Measurements from ENCODE around the gene PKD1L1. TPM values are rescaled to one million over a fixed set of nuclear protein-coding genes. Genes with fewer than 3 reads are reported as not detected.

PKD1L1 gene
- total RNA-seq, 1 donor from 2014 or later: 0.05 TPM

- no peak overlapping the region for H3K4me3 Mint-ChIP-seq (ENCODE audit: unreplicated experiment)
- H3K4me1 Mint-ChIP-seq (ENCODE audit: unreplicated experiment): peaks cover 37% of the 10 kb centered on the region
- peak; percentile 49 for DNase-seq (ENCODE audit: extremely low spot score, unreplicated experiment)
- TF ChIP-seq, protein P1, sequence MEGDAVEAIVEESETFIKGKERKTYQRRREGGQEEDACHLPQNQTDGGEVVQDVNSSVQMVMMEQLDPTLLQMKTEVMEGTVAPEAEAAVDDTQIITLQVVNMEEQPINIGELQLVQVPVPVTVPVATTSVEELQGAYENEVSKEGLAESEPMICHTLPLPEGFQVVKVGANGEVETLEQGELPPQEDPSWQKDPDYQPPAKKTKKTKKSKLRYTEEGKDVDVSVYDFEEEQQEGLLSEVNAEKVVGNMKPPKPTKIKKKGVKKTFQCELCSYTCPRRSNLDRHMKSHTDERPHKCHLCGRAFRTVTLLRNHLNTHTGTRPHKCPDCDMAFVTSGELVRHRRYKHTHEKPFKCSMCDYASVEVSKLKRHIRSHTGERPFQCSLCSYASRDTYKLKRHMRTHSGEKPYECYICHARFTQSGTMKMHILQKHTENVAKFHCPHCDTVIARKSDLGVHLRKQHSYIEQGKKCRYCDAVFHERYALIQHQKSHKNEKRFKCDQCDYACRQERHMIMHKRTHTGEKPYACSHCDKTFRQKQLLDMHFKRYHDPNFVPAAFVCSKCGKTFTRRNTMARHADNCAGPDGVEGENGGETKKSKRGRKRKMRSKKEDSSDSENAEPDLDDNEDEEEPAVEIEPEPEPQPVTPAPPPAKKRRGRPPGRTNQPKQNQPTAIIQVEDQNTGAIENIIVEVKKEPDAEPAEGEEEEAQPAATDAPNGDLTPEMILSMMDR (IDR thresholded peaks at IDR 0.05): no peak
- no peak overlapping the region for H3K27ac Mint-ChIP-seq (ENCODE audit: unreplicated experiment)
- H3K9me3 Mint-ChIP-seq (ENCODE audit: unreplicated experiment): no peaks in the 10 kb centered on the region
- no peaks in the 10 kb centered on the region for H3K36me3 Mint-ChIP-seq (ENCODE audit: unreplicated experiment)
- H3K27me3 Mint-ChIP-seq (ENCODE audit: unreplicated experiment): no peaks in the 10 kb centered on the region
Observed at GRCh38 chr7:47737601-47738000, 210.7 kb downstream of the PKD1L1 start.

- no peak for DNase-seq (ENCODE audit: extremely low spot score, unreplicated experiment)
- Mint-ChIP-seq H3K4me1 (ENCODE audit: unreplicated experiment) (peaks cover 24% of the 10 kb centered on the region), H3K27me3 (ENCODE audit: unreplicated experiment) (no peaks in the 10 kb centered on the region)
Observed at GRCh38 chr7:47735431-47736345, 212.6 kb downstream of the PKD1L1 start.

DNA sequence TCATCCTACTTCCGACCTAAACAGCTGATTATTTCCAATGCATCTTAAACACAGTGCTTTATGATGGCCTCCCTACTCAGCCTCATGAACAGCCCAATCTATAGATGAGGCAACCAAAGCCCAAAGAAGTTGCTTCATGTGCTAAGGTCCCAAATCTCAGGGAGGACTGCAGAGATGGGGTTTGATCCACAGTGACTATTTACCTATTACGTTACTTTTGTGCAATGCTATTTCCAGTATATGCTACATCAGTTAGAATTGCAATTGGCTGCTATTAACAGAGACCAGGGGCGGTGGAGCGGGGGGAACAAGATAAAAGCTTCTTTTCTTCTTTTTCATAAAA is 213.3 kb downstream of the PKD1L1 start:
- Mint-ChIP-seq H3K27me3 (ENCODE audit: unreplicated experiment) (no peaks in the 10 kb centered on the region), H3K36me3 (ENCODE audit: unreplicated experiment) (no peaks in the 10 kb centered on the region), H3K4me1 (ENCODE audit: unreplicated experiment) (peaks cover 25% of the 10 kb centered on the region), H3K4me3 (ENCODE audit: unreplicated experiment) (no peak overlapping the region), H3K27ac (ENCODE audit: unreplicated experiment) (no peak overlapping the region), H3K9me3 (ENCODE audit: unreplicated experiment) (no peaks in the 10 kb centered on the region)
- TF ChIP-seq, protein P1 (IDR thresholded peaks at IDR 0.05): no peak
- no peak for DNase-seq (ENCODE audit: extremely low spot score, unreplicated experiment)

More at GRCh38 chr7:47735431-47736345, 212.6 kb downstream of the PKD1L1 start:
- H3K36me3 Mint-ChIP-seq (ENCODE audit: unreplicated experiment): no peaks in the 10 kb centered on the region
- no peak overlapping the region for H3K4me3 Mint-ChIP-seq (ENCODE audit: unreplicated experiment)
- no peak overlapping the region for H3K27ac Mint-ChIP-seq (ENCODE audit: unreplicated experiment)
- TF ChIP-seq, protein P1 (IDR thresholded peaks at IDR 0.05): no peak
- no peaks in the 10 kb centered on the region for H3K9me3 Mint-ChIP-seq (ENCODE audit: unreplicated experiment)

GRCh38 chr7:47734287-47734948 is 213.8 kb downstream of the PKD1L1 start:
- Mint-ChIP-seq H3K4me1 (ENCODE audit: unreplicated experiment) (peaks cover 25% of the 10 kb centered on the region), H3K4me3 (ENCODE audit: unreplicated experiment) (no peak overlapping the region), H3K27me3 (ENCODE audit: unreplicated experiment) (no peaks in the 10 kb centered on the region), H3K27ac (ENCODE audit: unreplicated experiment) (no peak overlapping the region), H3K36me3 (ENCODE audit: unreplicated experiment) (no peaks in the 10 kb centered on the region), H3K9me3 (ENCODE audit: unreplicated experiment) (no peaks in the 10 kb centered on the region)
- no peak for DNase-seq (ENCODE audit: extremely low spot score, unreplicated experiment)
- TF ChIP-seq, protein P1 (IDR thresholded peaks at IDR 0.05): no peak

- Mint-ChIP-seq H3K27ac (ENCODE audit: unreplicated experiment) (peak overlapping the region; percentile 4), H3K27me3 (ENCODE audit: unreplicated experiment) (no peaks in the 10 kb centered on the region), H3K36me3 (ENCODE audit: unreplicated experiment) (no peaks in the 10 kb centered on the region), H3K4me1 (ENCODE audit: unreplicated experiment) (peaks cover 35% of the 10 kb centered on the region), H3K4me3 (ENCODE audit: unreplicated experiment) (no peak overlapping the region), H3K9me3 (ENCODE audit: unreplicated experiment) (no peaks in the 10 kb centered on the region)
- peak; percentile 60 for DNase-seq (ENCODE audit: extremely low spot score, unreplicated experiment)
- TF ChIP-seq, protein P1 (IDR thresholded peaks at IDR 0.05): peak; percentile 50
Observed at GRCh38 chr7:47730142-47730541, 218.1 kb downstream of the PKD1L1 start.
